Adipocyte (in vitro differentiated cells): Measurements from ENCODE around the gene RETN.

Source experiments
- DNase-seq: peaks from one replicate; pipeline ENCODE4 v3.0.0-alpha.2; 2015; ENCODE audit warnings: low read depth
- H3K27me3 ChIP-seq: replicated peaks from 2 replicates; pipeline ENCODE4 v1.7.0; 2013; ENCODE audit warnings: mild to moderate bottlenecking, low read length, moderate library complexity; ENCODE audit not compliant: control insufficient read depth, insufficient read depth
- H3K36me3 ChIP-seq: 2 replicates; pipeline ENCODE4 v1.7.0; 2013; ENCODE audit warnings: low read length, mild to moderate bottlenecking, moderate library complexity; ENCODE audit not compliant: control insufficient read depth, insufficient read depth, severe bottlenecking
- H3K4me1 ChIP-seq: 2 replicates; pipeline ENCODE4 v1.7.0; 2013; ENCODE audit warnings: mild to moderate bottlenecking, low read length, moderate library complexity; ENCODE audit not compliant: control insufficient read depth, insufficient read depth
- H3K4me3 ChIP-seq: 2 replicates; pipeline ENCODE4 v1.7.0; 2013; ENCODE audit warnings: mild to moderate bottlenecking, low read length, moderate library complexity
- H3K9ac ChIP-seq: 2 replicates; pipeline ENCODE4 v1.7.0; 2013; ENCODE audit warnings: mild to moderate bottlenecking, low read length, moderate library complexity
- H3K9me3 ChIP-seq: 2 replicates; pipeline ENCODE4 v1.7.0; 2013; ENCODE audit warnings: mild to moderate bottlenecking, low read length, moderate library complexity; ENCODE audit not compliant: control insufficient read depth

The RETN gene

DNA sequence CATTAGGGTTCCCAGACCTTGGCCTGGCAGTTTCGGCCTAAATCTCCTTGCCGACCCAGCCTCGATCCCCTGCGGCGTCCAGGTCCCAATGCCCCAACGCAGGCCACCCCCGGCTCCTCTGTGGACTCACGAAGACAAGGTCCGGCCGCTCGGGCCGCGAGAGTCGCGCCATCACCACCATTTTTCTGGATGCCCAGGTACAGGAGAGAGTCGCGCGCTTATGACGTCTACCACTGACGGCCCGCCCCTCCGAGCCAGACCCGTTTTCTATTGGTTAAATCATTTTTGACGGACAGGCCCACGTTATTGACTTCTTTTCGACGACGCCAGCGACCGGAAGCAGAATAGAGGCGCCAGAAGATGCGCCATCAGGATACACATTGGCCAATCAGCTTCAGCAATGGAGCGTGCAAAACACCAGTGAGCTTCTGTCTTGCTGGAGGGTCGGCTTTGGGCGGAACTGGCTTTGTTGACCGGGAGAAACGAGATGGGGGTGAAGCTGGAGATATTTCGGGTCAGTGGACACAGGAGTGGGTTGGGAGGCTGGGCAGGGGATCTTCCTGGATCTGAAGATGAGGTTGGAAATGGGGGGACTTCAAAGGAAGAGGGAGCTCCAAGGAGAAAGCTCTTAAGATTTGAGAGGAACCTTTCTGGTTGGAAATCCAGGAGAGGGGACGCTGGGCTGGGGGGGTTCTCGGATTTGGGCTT lies 39.3 kb upstream of the RETN start, which contains the start of the genes PET100 and XAB2:
Gene PET100 (plus strand): TSS at position 447 of the 708 bp plus-strand sequence. CDS start 41 bp downstream, at position 488.
Gene XAB2 (minus strand): TSS at position 199 of the 708 bp plus-strand sequence. CDS start 18 bp downstream, at position 181.
- peak; percentile 99 for DNase-seq
- Histone ChIP-seq H3K9ac (peak within 1 kb of the TSS; percentile 99), H3K36me3 (peaks cover 15% of the 10 kb centered on the region), H3K27me3 (no peaks in the 10 kb centered on the region), H3K4me3 (peak within 1 kb of the TSS; percentile 100), H3K9me3 (no peaks in the 10 kb centered on the region), H3K4me1 (peaks cover 22% of the 10 kb centered on the region)

DNA sequence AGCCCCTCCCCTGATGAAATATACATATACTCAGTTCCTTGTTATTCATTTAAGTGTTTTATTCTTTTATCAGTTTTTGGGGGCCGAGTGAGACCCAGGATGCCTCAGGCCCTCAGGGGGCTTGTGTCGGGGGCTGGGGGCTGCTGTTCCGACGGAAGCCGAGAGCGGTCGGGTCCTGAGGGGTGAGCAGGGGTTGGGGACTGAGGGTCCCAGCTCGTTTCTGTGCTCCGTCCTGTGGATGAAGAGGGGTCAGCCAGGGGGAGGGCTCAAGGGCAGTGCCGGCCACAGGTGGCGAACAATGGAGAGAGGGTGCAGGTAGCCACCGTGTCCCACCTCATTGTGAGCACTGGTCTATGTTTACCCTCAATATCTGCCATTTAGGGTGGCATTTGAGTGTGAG lies 37.3 kb upstream of the RETN start:
- Histone ChIP-seq H3K4me1 (peaks cover 22% of the 10 kb centered on the region), H3K4me3 (no peak overlapping the region), H3K9ac (no peak overlapping the region), H3K36me3 (peaks cover 4% of the 10 kb centered on the region), H3K9me3 (no peaks in the 10 kb centered on the region), H3K27me3 (peaks cover 20% of the 10 kb centered on the region)
- DNase-seq = no peak

DNA sequence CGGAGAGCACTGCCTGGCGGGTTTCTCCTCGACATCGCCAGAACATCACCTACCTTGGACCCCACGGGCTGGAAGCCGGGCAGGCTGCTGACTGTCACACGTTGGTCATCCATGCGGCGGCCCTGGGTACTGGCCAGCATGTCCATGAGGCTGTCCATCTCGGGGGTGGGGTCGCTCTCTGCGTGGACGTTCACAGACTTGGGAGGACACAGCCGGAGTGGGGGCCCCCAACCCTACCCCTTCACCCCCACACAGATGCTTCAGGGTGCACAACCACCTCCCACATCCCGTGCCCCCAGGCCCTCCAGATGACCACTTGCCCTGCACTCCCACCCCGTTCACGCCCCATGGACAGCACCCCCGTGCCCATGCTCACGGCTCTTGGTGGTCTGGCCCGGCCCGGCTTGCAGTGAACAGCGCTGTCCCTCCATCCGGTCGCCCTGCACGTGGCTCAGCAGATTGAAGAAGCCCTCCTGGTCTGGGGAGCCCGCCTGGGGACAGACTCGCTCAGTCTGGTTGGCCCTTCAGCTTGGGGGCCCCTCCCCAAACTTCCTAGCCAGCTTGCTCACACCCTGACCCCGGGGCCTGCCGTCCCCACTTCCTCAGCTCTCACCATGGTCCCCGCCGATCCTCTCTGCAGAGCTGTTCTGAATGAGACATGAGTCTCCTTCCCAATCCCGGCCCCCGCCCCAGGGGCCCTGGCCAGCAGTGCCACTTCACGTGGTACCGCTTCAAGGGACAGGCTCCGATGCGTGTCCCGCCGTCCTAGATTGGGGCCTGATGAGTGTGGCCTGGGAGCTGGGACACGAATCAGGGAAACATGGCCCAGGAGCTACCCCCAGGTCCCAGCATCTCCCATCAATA lies 36.3 kb upstream of the RETN start:
- Histone ChIP-seq H3K4me3 (no peak overlapping the region), H3K9me3 (no peaks in the 10 kb centered on the region), H3K36me3 (peaks cover 4% of the 10 kb centered on the region), H3K9ac (no peak overlapping the region), H3K4me1 (peaks cover 22% of the 10 kb centered on the region), H3K27me3 (peaks cover 25% of the 10 kb centered on the region)
- DNase-seq = no peak

DNA sequence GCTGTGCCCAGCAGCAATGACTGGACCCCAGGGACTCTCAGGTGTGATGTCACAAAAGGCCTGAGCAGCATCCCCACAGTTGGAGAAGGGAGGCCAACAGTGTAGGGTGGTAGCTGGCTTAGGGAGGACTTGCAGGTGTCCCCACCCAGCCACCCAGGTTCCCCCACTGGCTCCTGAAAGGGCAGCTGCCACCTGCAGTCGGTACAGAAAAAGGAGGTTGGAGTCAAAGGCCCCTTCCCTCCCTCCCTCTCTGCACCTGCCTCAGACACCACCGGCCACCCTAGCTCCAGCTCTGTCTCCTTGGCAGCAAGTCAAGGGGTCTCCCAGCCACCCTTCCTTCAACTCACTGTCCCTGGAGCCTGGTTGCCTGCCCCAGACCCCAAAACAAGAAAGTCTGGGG lies 35.2 kb upstream of the RETN start, which contains the start of gene PCP2:
Gene PCP2 (minus strand): TSS at position 22 of the 400 bp plus-strand sequence. CDS start 262 bp downstream, outside the sequence.
- Histone ChIP-seq H3K4me3 (no peak within 1 kb of the TSS), H3K9ac (no peak within 1 kb of the TSS), H3K36me3 (peaks cover 4% of the 10 kb centered on the region), H3K4me1 (peaks cover 13% of the 10 kb centered on the region), H3K27me3 (peaks cover 36% of the 10 kb centered on the region), H3K9me3 (no peaks in the 10 kb centered on the region)
- DNase-seq = no peak

DNA sequence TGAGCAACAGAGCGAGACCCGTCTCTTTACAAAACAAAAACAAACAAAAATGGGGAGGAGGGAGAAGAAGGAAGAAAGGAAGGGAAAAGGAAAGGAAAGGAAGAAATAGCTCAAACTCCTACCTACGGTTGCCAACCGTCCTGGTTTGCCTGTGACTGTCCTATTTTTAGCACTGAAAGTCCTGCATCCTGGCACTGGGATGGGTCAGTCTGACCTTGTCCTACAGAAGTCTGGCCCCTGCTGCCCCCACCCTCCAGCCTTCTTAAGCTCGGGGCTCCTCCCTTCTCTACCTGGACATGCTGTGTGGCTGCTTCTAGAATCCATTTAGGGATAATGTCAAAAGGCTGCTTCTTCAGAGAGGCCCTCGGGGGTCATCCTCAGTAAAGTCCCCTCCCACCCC lies 33.2 kb upstream of the RETN start:
- H3K36me3 ChIP-seq = peaks cover 4% of the 10 kb centered on the region
- peaks cover 38% of the 10 kb centered on the region for H3K27me3 ChIP-seq
- H3K9me3 ChIP-seq = no peaks in the 10 kb centered on the region
- H3K4me3 ChIP-seq = no peak overlapping the region
- no peak for DNase-seq
- peaks cover 4% of the 10 kb centered on the region for H3K4me1 ChIP-seq
- H3K9ac ChIP-seq = no peak overlapping the region

DNA sequence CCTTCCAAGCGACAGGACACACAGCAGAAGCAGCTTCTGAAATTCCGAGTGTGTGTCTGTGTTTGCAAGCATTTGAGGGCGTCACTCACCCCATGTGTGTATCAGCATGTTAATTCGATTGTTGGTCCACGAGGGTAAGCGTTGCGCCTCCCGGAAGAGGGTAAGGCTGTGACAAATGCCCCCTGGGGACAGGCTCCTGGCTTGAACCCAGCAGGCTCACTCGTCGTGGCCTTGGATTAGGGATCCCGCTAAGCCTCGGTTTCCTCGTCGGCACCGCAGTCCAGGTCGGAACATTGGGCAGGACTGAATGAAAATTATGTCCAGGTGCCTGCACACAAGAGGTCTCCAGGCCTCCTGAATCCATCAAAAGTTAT lies 32.5 kb upstream of the RETN start:
- no peak for DNase-seq
- no peak overlapping the region for H3K4me3 ChIP-seq
- peaks cover 38% of the 10 kb centered on the region for H3K27me3 ChIP-seq
- H3K4me1 ChIP-seq = no peaks in the 10 kb centered on the region
- H3K9ac ChIP-seq = no peak overlapping the region
- H3K9me3 ChIP-seq = no peaks in the 10 kb centered on the region
- peaks cover 4% of the 10 kb centered on the region for H3K36me3 ChIP-seq

DNA sequence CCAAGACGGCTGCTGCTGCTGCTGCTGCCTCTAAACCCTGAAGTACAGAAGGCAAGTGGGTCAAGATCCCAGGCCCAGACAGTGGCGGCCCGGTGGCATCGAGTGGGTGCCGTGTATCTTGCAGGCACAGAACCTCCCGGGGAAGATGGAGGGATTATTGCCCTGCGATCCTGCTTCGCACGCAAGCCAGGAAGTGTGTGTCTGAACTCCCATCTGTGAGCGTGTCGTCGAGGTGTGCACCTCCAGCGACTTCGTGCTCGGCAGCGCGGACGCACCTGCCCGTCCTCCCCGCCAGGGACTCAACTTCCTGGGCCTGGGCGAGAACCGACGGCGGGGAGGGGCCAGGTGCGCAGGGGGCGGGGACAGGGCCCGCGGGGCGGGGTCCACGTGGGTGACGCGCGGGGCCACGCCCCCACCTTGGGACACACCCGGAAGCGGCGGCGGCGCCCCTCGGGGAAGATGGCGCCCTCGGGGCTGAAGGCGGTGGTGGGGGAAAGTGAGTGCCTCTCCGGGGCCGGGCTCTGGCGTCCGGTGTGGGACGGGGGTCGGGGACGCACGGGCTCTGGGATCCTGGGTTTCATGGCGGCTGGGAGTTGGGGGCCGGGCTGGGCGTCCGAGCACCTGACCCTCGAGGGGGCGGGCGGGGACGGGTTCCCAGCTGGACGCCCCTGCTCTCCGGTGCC lies 32.0 kb upstream of the RETN start, which contains the start of gene STXBP2:
Gene STXBP2 (plus strand): TSS at position 420 of the 683 bp plus-strand sequence. CDS start 40 bp downstream, at position 460.
- no peak for DNase-seq
- H3K36me3 ChIP-seq = peaks cover 4% of the 10 kb centered on the region
- H3K4me1 ChIP-seq = no peaks in the 10 kb centered on the region
- peaks cover 38% of the 10 kb centered on the region for H3K27me3 ChIP-seq
- H3K4me3 ChIP-seq = no peak within 1 kb of the TSS
- no peaks in the 10 kb centered on the region for H3K9me3 ChIP-seq
- no peak within 1 kb of the TSS for H3K9ac ChIP-seq

DNA sequence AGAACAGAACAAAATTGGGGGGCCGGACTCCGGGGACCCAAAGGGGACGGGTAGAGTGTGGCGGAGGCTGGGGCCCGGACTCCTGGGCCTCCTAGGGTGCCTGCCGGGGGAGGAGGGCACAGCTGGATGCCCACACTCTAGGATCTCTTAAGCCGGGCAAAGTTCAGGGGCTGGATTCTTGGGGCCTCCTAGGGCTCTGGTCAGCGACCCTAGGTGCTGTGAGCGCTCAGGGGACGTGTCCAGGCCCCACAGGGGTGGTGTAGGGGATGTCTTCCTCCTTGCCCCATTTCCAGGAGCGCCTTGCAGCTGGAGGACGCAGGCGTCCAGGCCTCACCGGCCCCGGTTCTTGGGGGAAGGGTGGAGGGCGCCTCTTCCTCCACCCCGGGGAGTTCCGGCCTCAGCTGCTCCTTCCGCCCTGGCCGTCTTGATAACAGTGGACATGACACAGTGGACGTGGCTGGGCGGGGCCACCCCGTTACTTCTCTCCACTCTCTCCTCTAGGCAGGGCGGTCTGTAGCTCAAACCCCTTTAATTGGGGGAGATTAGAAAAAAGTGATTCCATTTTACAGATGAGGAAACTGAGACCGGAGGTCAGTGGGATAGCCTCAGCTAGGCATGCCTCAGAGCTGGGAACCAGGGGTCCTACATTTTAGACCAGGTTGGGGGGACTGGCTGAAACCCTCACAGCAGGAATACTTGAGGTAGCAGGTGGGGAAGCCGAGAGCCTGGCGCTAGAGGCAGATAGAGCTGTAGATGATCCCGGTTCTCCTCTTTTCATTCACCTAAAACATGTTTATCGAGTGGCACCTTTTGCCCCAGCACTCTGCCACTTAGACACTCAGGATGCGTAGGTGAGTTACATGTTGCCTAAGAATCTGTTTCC lies 31.2 kb upstream of the RETN start:
- no peak overlapping the region for H3K9ac ChIP-seq
- no peak overlapping the region for H3K4me3 ChIP-seq
- H3K4me1 ChIP-seq = no peaks in the 10 kb centered on the region
- DNase-seq = no peak
- H3K9me3 ChIP-seq = no peaks in the 10 kb centered on the region
- no peaks in the 10 kb centered on the region for H3K36me3 ChIP-seq
- H3K27me3 ChIP-seq = peaks cover 38% of the 10 kb centered on the region

- no peaks in the 10 kb centered on the region for H3K4me1 ChIP-seq
- no peak overlapping the region for H3K4me3 ChIP-seq
- H3K9ac ChIP-seq = no peak overlapping the region
- no peak for DNase-seq
- H3K9me3 ChIP-seq = no peaks in the 10 kb centered on the region
- no peaks in the 10 kb centered on the region for H3K36me3 ChIP-seq
- H3K27me3 ChIP-seq = peaks cover 38% of the 10 kb centered on the region
Observed at GRCh38 chr19:7638802-7639465, 29.9 kb upstream of the RETN start.

GRCh38 chr19:7639863-7640348 lies 28.9 kb upstream of the RETN start:
- peaks cover 34% of the 10 kb centered on the region for H3K27me3 ChIP-seq
- H3K4me3 ChIP-seq = no peak overlapping the region
- no peaks in the 10 kb centered on the region for H3K4me1 ChIP-seq
- no peaks in the 10 kb centered on the region for H3K9me3 ChIP-seq
- H3K36me3 ChIP-seq = no peaks in the 10 kb centered on the region
- H3K9ac ChIP-seq = no peak overlapping the region
- no peak for DNase-seq
